Body of pancreas (tissue), 4 donors: ENCODE data around the gene PLAC1. TPM values are rescaled to one million over a fixed set of nuclear protein-coding genes. Genes with fewer than 3 reads are reported as not detected.

Experiments used
- ATAC-seq: fragments of 150-250 bp; one replicate; pipeline ENCODE4 v1.9.1; 2016
- DNase-seq, 4 donors: peaks; one replicate each; pipeline ENCODE4 v3.0.0-alpha.2; 2019
- H3K27ac ChIP-seq, 4 donors: fragments of 200-600 bp; sonication (generic); 1 replicate in 3 of 4; 2 replicates in 1 of 4; pipeline versions ENCODE4 v1.5.1 to v1.6.1; 2016 to 2019; ENCODE audit warnings: mild to moderate bottlenecking in 1 of 4, mixed read lengths in 1 of 4, moderate library complexity in 1 of 4
- H3K27me3 ChIP-seq, 2 donors: fragments of 200-600 bp; sonication (generic); one replicate each; pipeline ENCODE4 v1.6.0; 2016; ENCODE audit warnings: mild to moderate bottlenecking in 1 of 2
- H3K36me3 ChIP-seq, 2 donors: fragments of 200-600 bp; sonication (generic); replicated peaks in 1 of 2; 2 replicates each; pipeline ENCODE4 v1.5.1; 2016; ENCODE audit warnings: low read depth in 2 of 2; ENCODE audit not compliant: insufficient read depth in 1 of 2
- H3K4me1 ChIP-seq: fragments of 200-600 bp; sonication (generic); one replicate; pipeline ENCODE4 v1.6.0; 2016
- H3K4me3 ChIP-seq, 2 donors: fragments of 200-600 bp; sonication (generic); 1 replicate in 1 of 2; 2 replicates in 1 of 2; pipeline ENCODE4 v1.5.1; 2016 to 2019
- H3K9me3 ChIP-seq, 3 donors: fragments of 200-600 bp; sonication (generic); 1 replicate in 2 of 3; 2 replicates in 1 of 3; pipeline ENCODE4 v1.5.1; 2016
- POLR2A ChIP-seq, 3 donors: fragments of 450-650 bp; IDR thresholded peaks; one replicate each; pipeline ENCODE4 v1.6.1; 2016; ENCODE audit warnings: antibody characterized with exemption in 3 of 3, mild to moderate bottlenecking in 2 of 3
- WGBS, 2 donors: methylation state at CpG; one replicate each; pipeline ENCODE4 v1.1.5; 2017; 5-methylcytosine and 5-hydroxymethylcytosine counted together
- intact Hi-C: fragments of 100-400 bp; cut with DNase I; formaldehyde crosslinking; loops from one replicate; pipeline ENCODE4 v1.15.1; 2023
- total RNA-seq, 2 donors: library from RNA; depleted of rRNA; stranded (reverse); fragments of >200 nt; gene quantifications; one replicate each; pipeline ENCODE4 v1.1.0, GENCODE V29; 2016
- TF ChIP-seq, protein P1 (sequence below), 7 experiments: fragments of 450-650 bp in 4 of 7; fragments of 200-600 bp in 3 of 7; sonication (generic) in 3 of 7; IDR thresholded peaks; one replicate each; pipeline ENCODE4 v1.5.1; 2016 to 2019; ENCODE audit warnings: antibody characterized with exemption in 7 of 7

Gene PLAC1
- total RNA-seq, 2 donors from 2014 or later: not detected

DNA sequence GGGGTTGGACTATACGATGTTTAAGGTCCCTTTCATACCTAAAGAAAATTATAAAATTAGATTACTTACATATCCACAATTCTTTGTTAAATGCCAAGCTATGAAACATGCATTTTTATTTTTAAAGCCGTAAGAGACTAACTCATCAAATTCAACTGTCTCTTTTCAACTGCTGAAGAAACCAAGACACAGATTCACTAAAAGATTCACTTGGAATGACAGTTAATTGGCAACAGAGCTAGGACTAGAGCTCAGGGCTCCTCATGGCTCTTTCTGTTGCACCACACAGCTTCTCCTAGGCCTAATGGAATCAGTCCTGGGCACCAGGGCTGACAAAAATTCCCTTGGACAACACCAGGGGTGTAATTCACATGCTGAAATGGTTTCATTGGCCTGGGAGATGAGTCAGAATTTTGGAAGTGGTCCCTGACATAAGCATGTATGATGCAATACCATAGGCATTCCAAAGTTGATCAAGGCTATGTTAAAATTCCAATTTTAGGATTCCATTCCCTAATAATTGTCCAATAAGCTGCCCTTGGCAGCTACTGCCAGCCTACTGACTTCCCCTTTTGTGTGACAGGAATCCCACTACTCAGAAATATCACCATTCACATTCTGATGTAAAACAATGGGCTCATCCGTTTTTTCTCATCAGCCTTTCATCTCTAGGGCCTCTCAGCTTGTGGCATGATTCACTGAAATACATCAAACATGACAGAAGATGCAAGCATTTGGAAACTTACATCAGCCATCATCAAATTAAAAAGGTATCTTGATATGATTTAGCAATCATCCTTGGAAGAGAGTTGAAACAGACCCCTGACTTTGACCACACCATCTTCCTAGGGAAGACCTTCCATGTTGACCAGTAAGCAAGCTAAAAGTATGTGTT lies 54.2 kb downstream of the PLAC1 start:
- DNase-seq (no peak), ATAC-seq (no peak)
- Histone ChIP-seq H3K27ac (no peak overlapping the region), H3K4me3 (no peak overlapping the region), H3K27me3 (no peaks in the 10 kb centered on the region), H3K36me3 (no peaks in the 10 kb centered on the region), H3K9me3 (no peaks in the 10 kb centered on the region), H3K4me1 (peaks cover 3% of the 10 kb centered on the region)
- WGBS, 2 donors: 80 to 86% methylated on average over 3 of the region's 3 CpGs
- intact Hi-C loops: no loop called here
- TF ChIP-seq, protein P1, sequence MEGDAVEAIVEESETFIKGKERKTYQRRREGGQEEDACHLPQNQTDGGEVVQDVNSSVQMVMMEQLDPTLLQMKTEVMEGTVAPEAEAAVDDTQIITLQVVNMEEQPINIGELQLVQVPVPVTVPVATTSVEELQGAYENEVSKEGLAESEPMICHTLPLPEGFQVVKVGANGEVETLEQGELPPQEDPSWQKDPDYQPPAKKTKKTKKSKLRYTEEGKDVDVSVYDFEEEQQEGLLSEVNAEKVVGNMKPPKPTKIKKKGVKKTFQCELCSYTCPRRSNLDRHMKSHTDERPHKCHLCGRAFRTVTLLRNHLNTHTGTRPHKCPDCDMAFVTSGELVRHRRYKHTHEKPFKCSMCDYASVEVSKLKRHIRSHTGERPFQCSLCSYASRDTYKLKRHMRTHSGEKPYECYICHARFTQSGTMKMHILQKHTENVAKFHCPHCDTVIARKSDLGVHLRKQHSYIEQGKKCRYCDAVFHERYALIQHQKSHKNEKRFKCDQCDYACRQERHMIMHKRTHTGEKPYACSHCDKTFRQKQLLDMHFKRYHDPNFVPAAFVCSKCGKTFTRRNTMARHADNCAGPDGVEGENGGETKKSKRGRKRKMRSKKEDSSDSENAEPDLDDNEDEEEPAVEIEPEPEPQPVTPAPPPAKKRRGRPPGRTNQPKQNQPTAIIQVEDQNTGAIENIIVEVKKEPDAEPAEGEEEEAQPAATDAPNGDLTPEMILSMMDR (IDR thresholded peaks at IDR 0.05): no peak
- no peak for TF ChIP-seq POLR2A (IDR thresholded peaks at IDR 0.05)

DNA sequence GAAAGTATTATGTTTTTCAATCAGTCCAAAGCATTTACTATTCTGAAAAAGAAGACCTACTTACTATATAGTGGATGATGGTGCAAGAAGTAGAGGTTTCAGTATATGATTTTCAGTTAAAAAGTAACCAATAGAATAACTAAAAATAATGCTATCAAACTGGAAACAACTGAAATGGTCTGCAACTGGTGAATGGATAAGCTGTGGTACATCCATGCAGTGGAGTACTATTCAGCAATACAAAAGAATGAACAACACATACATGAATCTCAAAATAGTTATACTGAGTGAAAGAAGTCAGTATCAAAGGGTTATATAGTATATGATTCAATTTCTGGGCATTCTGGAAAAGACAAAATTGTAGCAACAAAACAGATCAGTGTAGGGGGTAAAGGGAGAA lies 55.9 kb downstream of the PLAC1 start:
- Histone ChIP-seq H3K4me1 (peaks cover 3% of the 10 kb centered on the region), H3K27ac (no peak overlapping the region), H3K4me3 (no peak overlapping the region), H3K27me3 (no peaks in the 10 kb centered on the region), H3K9me3 (no peaks in the 10 kb centered on the region), H3K36me3 (no peaks in the 10 kb centered on the region)
- ATAC-seq: no peak
- TF ChIP-seq, protein P1 (IDR thresholded peaks at IDR 0.05): no peak
- TF ChIP-seq POLR2A (IDR thresholded peaks at IDR 0.05): no peak
- intact Hi-C loops: no loop called here
- DNase-seq: no peak

DNA sequence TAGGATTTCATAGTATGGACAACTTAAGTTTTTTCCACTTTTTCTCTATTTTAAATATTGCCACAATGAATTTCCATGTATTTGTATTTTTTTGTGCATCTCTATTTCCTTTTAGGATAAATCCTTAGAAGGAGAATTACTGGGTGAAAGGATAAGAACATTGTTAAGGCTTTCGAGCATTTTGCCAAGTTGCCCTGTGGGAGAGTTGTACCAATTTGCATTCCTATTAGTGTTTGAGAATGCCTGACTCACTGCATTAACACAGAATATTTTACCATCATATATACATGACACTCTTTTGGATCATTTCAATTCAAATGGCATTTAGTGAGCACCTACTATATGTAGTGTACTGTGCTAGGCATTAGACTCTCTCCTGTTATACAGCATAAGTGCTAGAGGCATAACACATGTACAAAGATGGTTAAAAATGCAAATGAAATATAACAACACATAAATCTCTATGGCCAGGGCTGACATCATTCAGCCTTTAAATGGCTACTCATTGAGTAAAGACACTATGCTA lies 57.0 kb downstream of the PLAC1 start:
- intact Hi-C loops: no loop called here

DNA sequence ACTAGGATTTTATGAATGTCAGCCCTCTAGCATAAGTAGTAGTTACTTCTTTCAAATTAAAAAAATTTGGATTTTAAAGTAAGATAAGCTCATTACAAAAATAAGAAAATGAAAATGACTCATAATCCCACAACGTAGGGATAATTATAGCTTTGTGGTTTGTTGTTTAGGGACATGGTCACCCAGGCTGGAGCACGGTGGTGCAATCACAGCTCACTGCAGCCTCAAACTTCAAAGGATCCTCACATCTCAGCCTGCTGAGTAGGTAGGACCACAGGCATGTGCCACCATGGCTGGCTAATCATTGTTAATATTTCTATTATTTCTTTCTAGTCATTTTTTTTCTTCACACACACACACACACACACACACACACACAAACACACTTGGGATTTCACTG lies 57.6 kb downstream of the PLAC1 start:
- peaks cover 3% of the 10 kb centered on the region for H3K4me1 ChIP-seq
- no peak overlapping the region for H3K27ac ChIP-seq
- H3K4me3 ChIP-seq: no peak overlapping the region
- no peak for ATAC-seq
- intact Hi-C loops: no loop called here
- H3K36me3 ChIP-seq: no peaks in the 10 kb centered on the region
- TF ChIP-seq, protein P1 (IDR thresholded peaks at IDR 0.05): no peak
- no peak for TF ChIP-seq POLR2A (IDR thresholded peaks at IDR 0.05)
- 40 to 56% methylated on average over 2 of the region's 2 CpGs for WGBS, 2 donors
- H3K9me3 ChIP-seq: no peaks in the 10 kb centered on the region
- no peaks in the 10 kb centered on the region for H3K27me3 ChIP-seq
- DNase-seq: no peak

More for the DNA sequence above, 57.0 kb downstream of the PLAC1 start:
- ATAC-seq (no peak), DNase-seq (no peak)
- Histone ChIP-seq H3K4me1 (peaks cover 3% of the 10 kb centered on the region), H3K27ac (no peak overlapping the region), H3K36me3 (no peaks in the 10 kb centered on the region), H3K4me3 (no peak overlapping the region), H3K9me3 (no peaks in the 10 kb centered on the region), H3K27me3 (no peaks in the 10 kb centered on the region)
- WGBS, 2 donors: 83 to 92% methylated on average over 1 of the region's 1 CpG
- TF ChIP-seq POLR2A (IDR thresholded peaks at IDR 0.05): no peak
- TF ChIP-seq, protein P1 (IDR thresholded peaks at IDR 0.05): no peak
